LNCaP clone FGC (cell line): ENCODE measurements around the gene SLC35G6.
"Not testable (repeated sequence)": the region's sequence is repeated elsewhere in the genome, so short reads cannot be mapped to it uniquely, and the experiment has no call there.

Experiments used
- DNase-seq: peaks from one replicate; pipeline ENCODE4 v3.0.0-alpha.2; 2011; ENCODE audit warnings: low read depth
- H3K4me3 ChIP-seq: 2 replicates; pipeline ENCODE4 v1.5.1; 2011; ENCODE audit warnings: mild to moderate bottlenecking, low read depth, low read length, control low read depth
- CTCF ChIP-seq: IDR thresholded peaks from 2 replicates; pipeline ENCODE4 v1.5.1; 2012; ENCODE audit warnings: mild to moderate bottlenecking; ENCODE audit not compliant: control insufficient read depth, insufficient read depth; ENCODE audit errors: extremely low read depth

Gene SLC35G6

GRCh38 chr17:7467498-7467897 lies 13.7 kb upstream of the SLC35G6 start:
- DNase-seq: no peak
- no peak overlapping the region for H3K4me3 ChIP-seq
- TF ChIP-seq CTCF: no peak

- H3K4me3 ChIP-seq: no peak overlapping the region
- no peak for DNase-seq
- TF ChIP-seq CTCF: no peak
Measured at GRCh38 chr17:7468290-7468689, 13.0 kb upstream of the SLC35G6 start.

- TF ChIP-seq CTCF: no peak
- DNase-seq: no peak
- H3K4me3 ChIP-seq: no peak overlapping the region
Measured at GRCh38 chr17:7468804-7469389, 12.3 kb upstream of the SLC35G6 start.

- H3K4me3 ChIP-seq, DNase-seq: not testable (repeated sequence)
Measured at GRCh38 chr17:7469843-7470242, 11.4 kb upstream of the SLC35G6 start.

GRCh38 chr17:7470457-7470973 lies 10.7 kb upstream of the SLC35G6 start:
- DNase-seq, H3K4me3 ChIP-seq: not testable (repeated sequence)

GRCh38 chr17:7471729-7472128 lies 9.5 kb upstream of the SLC35G6 start:
- no peak for DNase-seq
- no peak overlapping the region for H3K4me3 ChIP-seq
- TF ChIP-seq CTCF: no peak

- not testable (repeated sequence) for DNase-seq, H3K4me3 ChIP-seq
Measured at GRCh38 chr17:7474767-7475166, 6.5 kb upstream of the SLC35G6 start.

GRCh38 chr17:7475764-7476422 lies 5.4 kb upstream of the SLC35G6 start:
- H3K4me3 ChIP-seq: no peak overlapping the region
- TF ChIP-seq CTCF: no peak
- DNase-seq: no peak

- TF ChIP-seq CTCF: no peak
- DNase-seq: no peak
- no peak overlapping the region for H3K4me3 ChIP-seq
Measured at GRCh38 chr17:7476494-7476893, 4.8 kb upstream of the SLC35G6 start.
